NCI-H2227 (cell line): ENCODE results near the gene KCNIP3.

Experiments used
- DNase-seq: peaks from one replicate; lab custom pipeline; 2025; ENCODE audit not compliant: unreplicated experiment; lab: John Stamatoyannopoulos, UW

Gene KCNIP3

GRCh38 chr2:95327861-95328260 is 30.7 kb downstream of the KCNIP3 start:
- no peak for DNase-seq

GRCh38 chr2:95328358-95329125 is 31.4 kb downstream of the KCNIP3 start:
- no peak for DNase-seq

- DNase-seq, result no peak
These were observed 32.3 kb downstream of the KCNIP3 start for GRCh38 chr2:95329401-95329800.

- no peak for DNase-seq
These were observed 33.0 kb downstream of the KCNIP3 start for GRCh38 chr2:95329891-95330793.

- DNase-seq, result no peak
These were observed 33.7 kb downstream of the KCNIP3 start for GRCh38 chr2:95330794-95331338.

GRCh38 chr2:95331606-95332005 is 34.5 kb downstream of the KCNIP3 start:
- no peak for DNase-seq

GRCh38 chr2:95332036-95332435 is 34.9 kb downstream of the KCNIP3 start:
- DNase-seq, result no peak

- no peak for DNase-seq
These were observed 35.9 kb downstream of the KCNIP3 start for GRCh38 chr2:95333056-95333455.

GRCh38 chr2:95333888-95334338 is 36.8 kb downstream of the KCNIP3 start:
- no peak for DNase-seq

GRCh38 chr2:95334916-95335641 is 37.9 kb downstream of the KCNIP3 start:
- no peak for DNase-seq

GRCh38 chr2:95336406-95336805 is 39.3 kb downstream of the KCNIP3 start:
- no peak for DNase-seq

- no peak for DNase-seq
These were observed 40.7 kb downstream of the KCNIP3 start for GRCh38 chr2:95337829-95338228.

GRCh38 chr2:95342556-95343320 is 45.6 kb downstream of the KCNIP3 start:
- DNase-seq, result no peak

- no peak for DNase-seq
These were observed 46.5 kb downstream of the KCNIP3 start for GRCh38 chr2:95343429-95344214.

GRCh38 chr2:95344215-95344583 is 47.1 kb downstream of the KCNIP3 start:
- DNase-seq, result no peak

GRCh38 chr2:95344656-95345055 is 47.5 kb downstream of the KCNIP3 start:
- no peak for DNase-seq

- DNase-seq, result no peak
These were observed 48.0 kb downstream of the KCNIP3 start for GRCh38 chr2:95345081-95345562.

- DNase-seq, result peak; percentile 88
These were observed 48.5 kb downstream of the KCNIP3 start for GRCh38 chr2:95345563-95346230.

GRCh38 chr2:95346231-95346737 is 49.1 kb downstream of the KCNIP3 start:
- DNase-seq, result peak; percentile 49
